HT1080 (cell line): ENCODE data around the gene ARL6IP5. TPM values are rescaled to one million over a fixed set of nuclear protein-coding genes. Genes with fewer than 3 reads are reported as not detected.
A peak's percentile ranks its signal among the peaks of the same experiment; 100 is the strongest.

ENCODE experiments used
- DNase-seq: peaks from one replicate; pipeline ENCODE4 v3.0.0-alpha.2; 2015; ENCODE audit warnings: low read depth
- polyA plus RNA-seq, 2 experiments: library from polyadenylated mRNA; depleted of rRNA; stranded (reverse); fragments of >200 nt; gene quantifications; 2 replicates each; pipeline ENCODE4 v1.2.3, GENCODE V29; 2015
- total RNA-seq: library from RNA; depleted of rRNA; stranded (reverse); fragments of >200 nt; shearing (Covaris generic); gene quantifications from 2 replicates; pipeline ENCODE4 v1.2.3, GENCODE V29; 2014; rRNA removed

Gene ARL6IP5
- total RNA-seq = 30.1 and 43.5 TPM in 2 replicates
- 70.7 and 73.8 TPM in 2 replicates for polyA plus RNA-seq (2015; cell fraction: cytosol; rRNA removed)
- 46.9 and 53.4 TPM in 2 replicates for polyA plus RNA-seq (2015; cell fraction: nucleus; rRNA removed)

- peak; percentile 93 for DNase-seq
These were observed at the start of gene ARL6IP5 for GRCh38 chr3:69084326-69085167. Gene ARL6IP5, plus strand, starts transcription at chr3:69084937. Its CDS starts 111 bp downstream, at chr3:69085048.

GRCh38 chr3:69044608-69045007 lies 40.1 kb upstream of the ARL6IP5 start:
- no peak for DNase-seq

- DNase-seq = no peak
These were observed 35.7 kb upstream of the ARL6IP5 start for GRCh38 chr3:69048990-69049389.

- peak; percentile 96 for DNase-seq
These were observed 32.8 kb upstream of the ARL6IP5 start, which contains the start of gene TMF1 for GRCh38 chr3:69051756-69052471. Gene TMF1, minus strand, starts transcription at chr3:69052333. Its CDS starts 247 bp downstream, at chr3:69052086.

- no peak for DNase-seq
These were observed 32.3 kb upstream of the ARL6IP5 start for GRCh38 chr3:69052472-69052898.

GRCh38 chr3:69058180-69058946 lies 26.4 kb upstream of the ARL6IP5 start:
- DNase-seq = no peak

GRCh38 chr3:69058947-69059224 lies 25.9 kb upstream of the ARL6IP5 start:
- no peak for DNase-seq

GRCh38 chr3:69059688-69060087 lies 25.0 kb upstream of the ARL6IP5 start:
- no peak for DNase-seq

- no peak for DNase-seq
These were observed 21.1 kb upstream of the ARL6IP5 start for GRCh38 chr3:69063636-69064035.

GRCh38 chr3:69065318-69065964 lies 19.3 kb upstream of the ARL6IP5 start:
- DNase-seq = no peak

GRCh38 chr3:69066121-69066520 lies 18.6 kb upstream of the ARL6IP5 start:
- DNase-seq = no peak

- no peak for DNase-seq
These were observed 11.8 kb upstream of the ARL6IP5 start for GRCh38 chr3:69072928-69073327.

GRCh38 chr3:69079269-69080159 lies 5.2 kb upstream of the ARL6IP5 start:
- peak; percentile 21 for DNase-seq

GRCh38 chr3:69080233-69080920 lies 4.4 kb upstream of the ARL6IP5 start, which contains the start of gene UBA3:
Gene UBA3, minus strand, starts transcription at chr3:69080365. Its CDS starts 12 bp downstream, at chr3:69080353.
- DNase-seq = peak; percentile 44

- peak; percentile 41 for DNase-seq
These were observed 3.0 kb upstream of the ARL6IP5 start for GRCh38 chr3:69081583-69082262.

GRCh38 chr3:69082361-69082760 lies 2.4 kb upstream of the ARL6IP5 start:
- DNase-seq = no peak

- DNase-seq = peak; percentile 69
These were observed 1.9 kb upstream of the ARL6IP5 start for GRCh38 chr3:69082805-69083204.

- DNase-seq = peak; percentile 31
These were observed 563 bp downstream of the ARL6IP5 start for GRCh38 chr3:69085168-69085832.
